HG03108 (cell line): Measurements from ENCODE around the gene RAET1G.
"Not testable (repeated sequence)": the region's sequence is repeated elsewhere in the genome, so short reads cannot be mapped to it uniquely, and the experiment has no call there.

Experiments used
- ATAC-seq: cut with Tn5 transposase; IDR thresholded peaks from one replicate; pipeline ENCODE4 v1.9.1; 2021; ENCODE audit warnings: moderate library complexity; ENCODE audit not compliant: unreplicated experiment

The RAET1G gene

GRCh38 chr6:149935246-149935645 lies 12.3 kb upstream of the RAET1G start:
- no peak for ATAC-seq

GRCh38 chr6:149934249-149935156 lies 11.6 kb upstream of the RAET1G start:
- no peak for ATAC-seq

- no peak for ATAC-seq
Measured at GRCh38 chr6:149933461-149933860, 10.5 kb upstream of the RAET1G start.

- no peak for ATAC-seq
Measured at GRCh38 chr6:149933036-149933435, 10.1 kb upstream of the RAET1G start.

GRCh38 chr6:149931501-149931900 lies 8.6 kb upstream of the RAET1G start:
- ATAC-seq = no peak

GRCh38 chr6:149929422-149929821 lies 6.5 kb upstream of the RAET1G start:
- no peak for ATAC-seq

- not testable (repeated sequence) for ATAC-seq
Measured at GRCh38 chr6:149927025-149927424, 4.1 kb upstream of the RAET1G start.

- no peak for ATAC-seq
Measured at GRCh38 chr6:149925974-149926777, 3.3 kb upstream of the RAET1G start.

GRCh38 chr6:149925253-149925973 lies 2.5 kb upstream of the RAET1G start:
- ATAC-seq = no peak

GRCh38 chr6:149924933-149925252 lies 2.0 kb upstream of the RAET1G start:
- no peak for ATAC-seq

GRCh38 chr6:149924206-149924932 lies 1.4 kb upstream of the RAET1G start:
- no peak for ATAC-seq

GRCh38 chr6:149923327-149923986 lies 536 bp upstream of the RAET1G start:
- ATAC-seq = no peak

- ATAC-seq = not testable (repeated sequence)
Measured at GRCh38 chr6:149922091-149922490, 830 bp downstream of the RAET1G start.

- ATAC-seq = no peak
Measured at GRCh38 chr6:149921361-149921760, 1.6 kb downstream of the RAET1G start.

- no peak for ATAC-seq
Measured at GRCh38 chr6:149919834-149920225, 3.1 kb downstream of the RAET1G start.

GRCh38 chr6:149919126-149919833 lies 3.6 kb downstream of the RAET1G start:
- ATAC-seq = not testable (repeated sequence)

- no peak for ATAC-seq
Measured at GRCh38 chr6:149918151-149918905, 4.6 kb downstream of the RAET1G start.

- no peak for ATAC-seq
Measured at GRCh38 chr6:149917679-149918078, 5.2 kb downstream of the RAET1G start.
